HG03066 (cell line): ENCODE measurements around the gene ROBO1.
A peak's percentile ranks its signal among the peaks of the same experiment; 100 is the strongest.

Experiments
- ATAC-seq: cut with Tn5 transposase; IDR thresholded peaks from one replicate; pipeline ENCODE4 v1.9.1; 2021; ENCODE audit warnings: low read depth; ENCODE audit not compliant: unreplicated experiment

Gene ROBO1

GRCh38 chr3:78951342-78951945 lies 816.4 kb downstream of the ROBO1 start:
- ATAC-seq = no peak

GRCh38 chr3:78941587-78941986 lies 826.2 kb downstream of the ROBO1 start:
- ATAC-seq = no peak

- no peak for ATAC-seq
These were observed 827.2 kb downstream of the ROBO1 start for GRCh38 chr3:78940626-78941025.

GRCh38 chr3:78940128-78940527 lies 827.7 kb downstream of the ROBO1 start:
- no peak for ATAC-seq

GRCh38 chr3:78937475-78937874 lies 830.3 kb downstream of the ROBO1 start:
- no peak for ATAC-seq

GRCh38 chr3:78927759-78928158 lies 840.0 kb downstream of the ROBO1 start:
- no peak for ATAC-seq

GRCh38 chr3:78926523-78926922 lies 841.3 kb downstream of the ROBO1 start:
- ATAC-seq = no peak

GRCh38 chr3:78924711-78925110 lies 843.1 kb downstream of the ROBO1 start:
- no peak for ATAC-seq

GRCh38 chr3:78919021-78919755 lies 848.6 kb downstream of the ROBO1 start:
- ATAC-seq = peak; percentile 76

- no peak for ATAC-seq
These were observed 849.3 kb downstream of the ROBO1 start for GRCh38 chr3:78918361-78919020.

- no peak for ATAC-seq
These were observed 850.3 kb downstream of the ROBO1 start for GRCh38 chr3:78917536-78917935.

GRCh38 chr3:78913711-78914110 lies 854.1 kb downstream of the ROBO1 start:
- ATAC-seq = no peak

GRCh38 chr3:78912687-78913086 lies 855.1 kb downstream of the ROBO1 start:
- ATAC-seq = no peak

GRCh38 chr3:78912259-78912658 lies 855.5 kb downstream of the ROBO1 start:
- ATAC-seq = no peak

- ATAC-seq = no peak
These were observed 856.4 kb downstream of the ROBO1 start for GRCh38 chr3:78911394-78911793.

- ATAC-seq = no peak
These were observed 859.6 kb downstream of the ROBO1 start for GRCh38 chr3:78908236-78908635.

- no peak for ATAC-seq
These were observed 860.4 kb downstream of the ROBO1 start for GRCh38 chr3:78907367-78907766.

GRCh38 chr3:78906930-78907329 lies 860.9 kb downstream of the ROBO1 start:
- no peak for ATAC-seq

GRCh38 chr3:78906245-78906644 lies 861.6 kb downstream of the ROBO1 start:
- no peak for ATAC-seq

- ATAC-seq = no peak
These were observed 862.1 kb downstream of the ROBO1 start for GRCh38 chr3:78905700-78906099.

- no peak for ATAC-seq
These were observed 866.3 kb downstream of the ROBO1 start for GRCh38 chr3:78901544-78901943.

- ATAC-seq = no peak
These were observed 866.9 kb downstream of the ROBO1 start for GRCh38 chr3:78900880-78901279.
